Neutrophil (primary cell): ENCODE results near the gene DNAJB6.

Source experiments
- H3K27ac ChIP-seq: fragments of 200-600 bp; sonication (generic); 2 replicates; pipeline ENCODE4 v1.5.1; 2016; ENCODE audit warnings: mild to moderate bottlenecking, moderate library complexity
- H3K27me3 ChIP-seq: fragments of 200-600 bp; sonication (generic); 2 replicates; pipeline ENCODE4 v1.6.0; 2016; ENCODE audit warnings: mild to moderate bottlenecking
- H3K36me3 ChIP-seq: fragments of 200-600 bp; sonication (generic); 2 replicates; pipeline ENCODE4 v1.5.1; 2017
- H3K4me1 ChIP-seq, 2 experiments: fragments of 200-600 bp in 1 of 2; sonication (generic) in 1 of 2; 1 replicate in 1 of 2; 2 replicates in 1 of 2; pipeline versions ENCODE4 v1.5.1 to v1.6.1; 2013 to 2016; ENCODE audit warnings: low read depth in 1 of 2, low read length in 1 of 2, mild to moderate bottlenecking in 1 of 2, moderate library complexity in 1 of 2; ENCODE audit not compliant: control insufficient read depth in 1 of 2, insufficient read depth in 1 of 2
- H3K4me3 ChIP-seq, 2 experiments: fragments of 200-600 bp in 1 of 2; sonication (generic) in 1 of 2; 1 replicate in 1 of 2; 2 replicates in 1 of 2; pipeline ENCODE4 v1.5.1; 2013 to 2016; ENCODE audit warnings: low read depth in 1 of 2, low read length in 1 of 2, mild to moderate bottlenecking in 1 of 2, moderate library complexity in 1 of 2
- H3K9me3 ChIP-seq: fragments of 200-600 bp; sonication (generic); 2 replicates; pipeline ENCODE4 v1.5.1; 2016
- CTCF ChIP-seq: fragments of 200-600 bp; sonication (generic); IDR thresholded peaks from 2 replicates; pipeline ENCODE4 v1.5.1; 2016; ENCODE audit warnings: antibody characterized with exemption

The DNAJB6 gene

GRCh38 chr7:157406971-157407370, 70.2 kb downstream of the DNAJB6 start:
- peaks cover 37% of the 10 kb centered on the region for H3K36me3 ChIP-seq
- H3K4me3 ChIP-seq: no peak overlapping the region
- peaks cover 15% of the 10 kb centered on the region in 2 experiments for H3K4me1 ChIP-seq
- no peak for TF ChIP-seq CTCF
- H3K9me3 ChIP-seq: no peaks in the 10 kb centered on the region
- no peak overlapping the region for H3K27ac ChIP-seq
- H3K27me3 ChIP-seq: no peaks in the 10 kb centered on the region

GRCh38 chr7:157407512-157408257, 70.9 kb downstream of the DNAJB6 start:
- H3K4me3 ChIP-seq: no peak overlapping the region
- H3K36me3 ChIP-seq: peaks cover 39% of the 10 kb centered on the region
- no peak for TF ChIP-seq CTCF
- H3K9me3 ChIP-seq: no peaks in the 10 kb centered on the region
- no peaks in the 10 kb centered on the region for H3K27me3 ChIP-seq
- H3K4me1 ChIP-seq: peaks cover 9 to 10% of the 10 kb centered on the region in 2 experiments
- no peak overlapping the region for H3K27ac ChIP-seq

- no peak for TF ChIP-seq CTCF
- H3K4me3 ChIP-seq: no peak overlapping the region
- H3K4me1 ChIP-seq: peaks cover 9 to 10% of the 10 kb centered on the region in 2 experiments
- no peaks in the 10 kb centered on the region for H3K27me3 ChIP-seq
- H3K9me3 ChIP-seq: no peaks in the 10 kb centered on the region
- no peak overlapping the region for H3K27ac ChIP-seq
- H3K36me3 ChIP-seq: peaks cover 45% of the 10 kb centered on the region
These were observed 71.7 kb downstream of the DNAJB6 start for GRCh38 chr7:157408258-157409101.

GRCh38 chr7:157409149-157409752, 72.4 kb downstream of the DNAJB6 start:
- no peak for TF ChIP-seq CTCF
- Histone ChIP-seq H3K4me3 (no peak overlapping the region), H3K36me3 (peaks cover 45% of the 10 kb centered on the region), H3K27ac (no peak overlapping the region), H3K4me1 (peaks cover 9 to 10% of the 10 kb centered on the region in 2 experiments), H3K27me3 (no peaks in the 10 kb centered on the region), H3K9me3 (no peaks in the 10 kb centered on the region)

GRCh38 chr7:157409753-157410727, 73.2 kb downstream of the DNAJB6 start:
- H3K4me3 ChIP-seq: no peak overlapping the region
- peaks cover 5% of the 10 kb centered on the region in 2 experiments for H3K4me1 ChIP-seq
- H3K36me3 ChIP-seq: peaks cover 45% of the 10 kb centered on the region
- no peak for TF ChIP-seq CTCF
- no peak overlapping the region for H3K27ac ChIP-seq
- H3K9me3 ChIP-seq: no peaks in the 10 kb centered on the region
- no peaks in the 10 kb centered on the region for H3K27me3 ChIP-seq
